GM19397 (cell line): Measurements from ENCODE around the gene GP1BB.

Experiments used
- ATAC-seq: cut with Tn5 transposase; IDR thresholded peaks from one replicate; pipeline ENCODE4 v1.9.1; 2021; ENCODE audit warnings: mild to moderate bottlenecking, moderate library complexity; ENCODE audit not compliant: unreplicated experiment

Gene GP1BB

GRCh38 chr22:19764636-19765476 lies 41.5 kb downstream of the GP1BB start:
- no peak for ATAC-seq

GRCh38 chr22:19765477-19766239 lies 42.3 kb downstream of the GP1BB start:
- ATAC-seq = no peak

- ATAC-seq = no peak
These were observed 42.8 kb downstream of the GP1BB start for GRCh38 chr22:19766240-19766510.

GRCh38 chr22:19766511-19767426 lies 43.4 kb downstream of the GP1BB start:
- ATAC-seq = no peak

GRCh38 chr22:19767427-19768341 lies 44.3 kb downstream of the GP1BB start:
- no peak for ATAC-seq

GRCh38 chr22:19769393-19769715 lies 46.0 kb downstream of the GP1BB start:
- ATAC-seq = no peak

GRCh38 chr22:19770349-19771220 lies 47.2 kb downstream of the GP1BB start:
- ATAC-seq = no peak

GRCh38 chr22:19772422-19772672 lies 49.0 kb downstream of the GP1BB start:
- ATAC-seq = no peak

- peak; percentile 69 for ATAC-seq
These were observed 49.5 kb downstream of the GP1BB start for GRCh38 chr22:19772673-19773469.

- ATAC-seq = no peak
These were observed 50.2 kb downstream of the GP1BB start for GRCh38 chr22:19773470-19774040.
